Raji (cell line): ENCODE results near the gene UBR4.

Experiments
- POLR2A ChIP-seq: IDR thresholded peaks from 2 replicates; pipeline ENCODE4 v1.6.1; 2011; ENCODE audit warnings: low read depth, low read length, control low read depth; ENCODE audit not compliant: insufficient read depth

The UBR4 gene

DNA sequence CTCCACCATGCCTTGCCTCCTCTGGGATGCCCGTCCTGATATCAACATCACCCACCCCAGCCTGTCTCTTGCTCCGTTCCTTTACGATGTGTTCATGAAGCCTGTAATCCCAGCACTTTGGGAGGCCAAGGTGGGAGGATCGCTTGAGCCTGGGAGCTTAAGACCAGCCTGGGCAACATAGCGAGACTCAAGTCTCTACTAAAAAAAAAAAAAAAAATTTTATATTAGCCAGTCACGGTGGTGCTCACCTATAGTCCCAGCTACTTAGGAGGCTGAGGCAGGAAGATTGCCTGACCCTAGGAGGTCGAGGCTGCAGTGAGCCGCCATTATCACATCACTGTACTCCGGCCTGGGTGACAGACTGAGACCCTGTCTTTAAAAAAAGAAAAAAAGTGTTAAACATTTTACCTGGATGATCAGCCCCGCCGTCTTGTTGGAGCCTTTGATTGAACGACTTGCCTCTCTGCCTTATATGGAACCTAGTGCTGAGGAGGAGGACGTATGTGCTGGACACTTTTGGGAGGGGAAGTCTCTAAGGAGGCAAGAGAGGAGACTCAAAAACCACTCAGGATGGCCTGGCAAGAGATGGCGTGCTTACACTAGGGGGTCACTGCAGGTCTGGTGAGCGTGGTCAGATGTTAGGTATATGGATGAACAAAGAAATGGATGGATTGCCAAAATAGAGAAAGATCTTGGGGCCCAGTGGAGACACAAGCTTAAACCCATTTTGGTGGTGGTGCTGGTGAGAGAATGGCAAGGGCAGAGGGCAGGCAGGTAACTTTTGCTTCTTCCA is 173.1 kb downstream of the UBR4 start:
- no peak for TF ChIP-seq POLR2A

GRCh38 chr1:19036041-19036812 is 173.8 kb downstream of the UBR4 start:
- TF ChIP-seq POLR2A: no peak

DNA sequence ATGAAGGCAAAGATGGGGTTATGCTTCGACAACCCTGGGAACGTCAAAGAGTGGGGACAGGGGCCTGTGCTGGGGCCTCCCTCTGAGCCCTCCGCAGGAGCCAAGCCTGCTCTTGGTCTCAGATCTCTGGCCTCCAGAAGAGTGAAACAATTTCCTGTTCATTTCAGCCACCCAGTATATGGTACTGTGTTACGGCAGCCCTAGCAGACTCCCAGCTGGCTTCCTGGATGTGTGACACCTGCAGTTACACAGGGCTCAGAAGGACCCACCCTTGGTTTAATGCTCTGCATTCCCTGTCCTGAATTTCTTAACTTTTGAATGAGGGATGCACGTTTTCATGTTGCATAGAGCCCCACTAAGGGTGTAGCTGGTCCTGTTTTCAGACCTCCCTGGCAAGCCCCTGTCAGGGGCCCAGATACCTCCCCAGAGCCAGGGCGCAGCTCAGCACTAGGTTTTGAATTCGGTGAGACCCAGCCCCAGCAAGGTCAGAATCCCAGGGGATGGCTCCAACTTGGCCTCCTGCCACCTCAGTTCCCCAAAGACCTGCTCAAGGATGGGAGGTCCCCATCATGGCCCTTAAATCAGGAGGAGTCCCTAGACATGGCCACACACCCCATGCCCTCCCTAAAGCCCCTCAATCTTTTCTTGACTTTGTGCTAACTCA is 174.6 kb downstream of the UBR4 start:
- no peak for TF ChIP-seq POLR2A

GRCh38 chr1:19034721-19035120 is 175.3 kb downstream of the UBR4 start:
- TF ChIP-seq POLR2A: no peak

- TF ChIP-seq POLR2A: no peak
Measured at GRCh38 chr1:19033926-19034680, 176.0 kb downstream of the UBR4 start.

DNA sequence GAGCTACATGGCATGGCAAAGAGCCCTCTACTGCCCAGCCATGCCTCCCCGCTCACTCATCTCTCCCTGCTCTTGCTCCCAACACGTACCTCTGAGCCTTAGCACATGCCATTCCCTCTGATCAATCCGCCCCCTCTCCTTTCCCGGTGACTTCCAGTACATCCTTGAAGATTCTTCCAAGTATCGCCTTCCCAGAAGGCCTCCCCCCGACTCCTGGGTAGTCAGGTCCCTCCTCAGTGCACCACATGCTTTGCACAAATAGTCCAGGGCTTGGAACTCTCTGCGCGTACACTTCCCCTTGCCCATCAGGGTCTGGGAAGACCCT is 176.6 kb downstream of the UBR4 start:
- no peak for TF ChIP-seq POLR2A

GRCh38 chr1:19032701-19033514 is 177.2 kb downstream of the UBR4 start:
- no peak for TF ChIP-seq POLR2A

DNA sequence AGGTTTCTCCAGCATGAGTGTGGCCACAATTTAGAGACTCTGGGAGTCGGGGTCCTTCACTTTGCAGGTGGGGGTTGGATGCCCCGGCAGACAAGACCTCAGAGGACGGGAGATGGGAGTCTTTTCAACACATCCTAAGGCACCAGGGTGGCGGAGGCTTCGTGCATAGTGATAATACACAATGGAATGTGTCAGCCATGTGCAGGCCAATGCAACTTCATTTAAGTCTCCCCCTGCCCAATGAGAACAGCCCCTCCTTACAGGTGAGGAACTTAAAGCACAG is 177.7 kb downstream of the UBR4 start:
- no peak for TF ChIP-seq POLR2A

DNA sequence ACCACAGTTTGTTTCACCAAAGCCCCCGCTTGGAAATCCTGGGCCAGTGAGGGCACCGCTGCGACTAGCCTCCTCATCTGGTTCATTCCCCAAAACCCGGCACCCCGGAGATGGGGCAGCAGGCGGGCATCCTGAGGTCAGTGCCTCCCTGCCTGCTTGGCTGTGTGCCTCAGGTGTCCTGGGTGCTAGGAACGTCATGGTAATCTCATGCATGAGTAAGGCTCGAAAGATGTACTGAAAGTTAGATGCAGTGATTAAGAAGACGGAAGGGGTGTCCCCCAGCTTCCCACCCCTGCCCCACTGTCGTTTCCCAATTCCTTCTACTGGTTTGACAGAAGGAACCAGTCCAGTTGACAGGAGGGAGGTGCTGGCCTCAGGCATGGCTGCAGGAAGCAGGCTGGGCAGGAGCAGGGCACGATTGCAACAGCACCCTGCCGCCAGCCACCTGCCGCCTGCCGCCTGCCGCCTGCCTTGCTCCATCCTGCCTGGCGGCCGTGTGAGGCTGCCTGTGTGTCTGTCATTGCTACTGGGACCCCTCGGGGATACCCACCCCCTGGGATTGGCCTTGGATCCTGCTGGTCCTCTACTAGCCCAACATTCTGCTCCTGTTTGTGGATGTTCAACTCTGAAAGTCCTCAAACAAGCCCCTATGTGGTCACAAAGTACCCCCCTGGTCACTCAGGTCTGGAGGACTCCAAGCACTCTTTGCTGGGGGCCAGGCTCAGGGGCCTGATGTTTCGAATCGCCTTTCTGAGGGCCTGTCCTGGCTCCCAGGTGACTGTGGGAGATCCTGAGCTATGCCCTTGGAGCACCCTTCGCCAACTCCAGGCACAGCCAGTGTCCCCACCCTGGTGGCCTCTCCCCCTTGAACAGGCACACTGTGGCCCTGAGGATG is 180.6 kb downstream of the UBR4 start:
- no peak for TF ChIP-seq POLR2A

GRCh38 chr1:19028546-19029129 is 181.4 kb downstream of the UBR4 start:
- TF ChIP-seq POLR2A: no peak

GRCh38 chr1:19028110-19028509 is 182.0 kb downstream of the UBR4 start:
- TF ChIP-seq POLR2A: no peak
